Right renal pelvis (tissue), 4 donors: ENCODE measurements around the gene PLD6. TPM values are rescaled to one million over a fixed set of nuclear protein-coding genes. Genes with fewer than 3 reads are reported as not detected.
A peak's percentile ranks its signal among the peaks of the same experiment; 100 is the strongest.

Experiments used
- DNase-seq, 4 donors: peaks; one replicate each; pipeline ENCODE4 v3.0.0-alpha.2; 2013; ENCODE audit warnings: low read depth in 4 of 4, low spot score in 3 of 4, missing footprints in 1 of 4
- polyA plus RNA-seq, 4 donors: library from polyadenylated mRNA; unstranded; fragments of 120-200 nt; gene quantifications; one replicate each; pipeline ENCODE4 v1.2.1, GENCODE V29; 2013; ENCODE audit not compliant: insufficient read length in 4 of 4

The PLD6 gene
- polyA plus RNA-seq, 4 donors, result 3.6 to 4.3 (median 3.9) TPM

DNA sequence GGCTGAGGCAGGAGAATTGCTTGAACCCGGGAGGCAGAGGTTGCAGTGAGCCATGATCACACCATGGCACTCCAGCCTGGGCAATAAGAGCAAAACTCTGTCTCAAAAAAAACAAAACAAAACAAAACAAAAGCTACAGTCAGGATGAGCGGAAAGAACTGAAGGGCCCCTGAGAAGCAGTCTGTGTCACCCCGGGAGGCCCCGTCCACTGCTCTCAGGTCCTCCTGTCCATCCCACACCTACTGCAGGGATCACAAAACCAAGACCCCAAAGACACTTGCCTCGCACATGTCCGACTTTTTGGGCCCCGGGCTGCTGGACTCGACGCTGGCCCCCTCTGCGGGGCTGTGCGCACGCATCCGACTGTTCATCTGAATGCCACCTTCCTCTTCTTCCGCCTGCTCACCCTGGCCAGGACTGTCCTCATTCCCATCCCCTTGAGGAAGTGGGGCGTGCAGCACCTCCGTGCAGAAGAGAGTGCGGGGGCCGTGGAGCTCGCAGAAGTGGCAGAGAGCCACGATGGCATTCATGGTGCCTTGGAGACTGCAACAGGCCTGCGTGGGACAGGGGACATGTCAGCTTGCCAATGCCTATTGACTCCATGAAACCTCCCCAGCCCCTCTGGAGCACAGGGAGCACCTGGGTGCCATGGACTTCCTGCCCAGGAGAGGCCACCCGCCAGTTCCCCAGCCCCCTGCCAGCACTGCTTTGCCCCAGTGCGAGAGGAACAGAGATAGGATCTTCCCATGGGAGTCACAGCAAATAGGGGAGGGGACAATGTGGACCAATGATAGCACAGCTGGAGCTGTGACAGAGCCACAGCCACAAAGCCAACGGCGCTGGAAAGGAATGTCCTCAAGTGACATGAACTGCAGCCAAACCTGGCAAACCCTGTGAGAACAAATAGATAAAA, 21.7 kb upstream of the PLD6 start:
- no peak for DNase-seq

DNA sequence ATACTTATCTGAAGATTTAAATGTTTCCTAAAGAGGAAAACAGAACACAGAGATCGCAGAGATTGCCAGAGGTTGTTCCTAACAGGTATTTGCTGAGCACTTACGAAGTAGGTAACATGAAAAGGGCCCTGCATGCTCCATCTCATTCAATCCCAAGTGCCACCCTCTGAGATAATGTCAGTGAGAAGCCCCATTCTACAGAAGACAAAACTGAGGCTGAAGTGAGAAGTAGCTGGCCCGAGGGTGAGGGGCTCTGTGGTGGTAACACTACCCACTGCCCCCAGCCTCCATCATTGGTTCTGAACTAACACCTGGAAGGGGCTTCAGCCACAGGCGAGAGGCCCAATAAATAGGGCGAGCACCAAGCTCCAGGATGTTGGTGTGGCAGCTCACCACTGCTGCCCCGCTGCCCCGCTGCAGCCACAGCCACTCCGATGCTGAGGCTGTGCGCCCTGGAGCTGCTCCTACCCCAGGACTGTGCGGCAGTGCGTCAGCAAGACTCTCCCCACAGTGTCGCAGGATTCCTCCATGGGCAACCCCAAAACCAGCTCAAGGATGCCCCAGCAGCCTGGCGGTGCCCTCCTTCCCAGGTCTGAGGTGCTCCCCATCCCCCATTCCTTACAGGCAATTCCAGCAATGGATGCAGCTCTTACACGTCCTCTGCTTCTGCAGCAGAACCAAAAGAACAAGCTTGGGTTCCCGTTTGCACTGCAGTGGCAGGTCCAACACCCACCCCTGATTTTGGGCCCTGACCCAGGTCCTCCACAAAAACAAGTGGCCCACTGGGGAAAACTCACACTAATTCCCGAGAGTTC, 20.5 kb upstream of the PLD6 start:
- no peak for DNase-seq

DNA sequence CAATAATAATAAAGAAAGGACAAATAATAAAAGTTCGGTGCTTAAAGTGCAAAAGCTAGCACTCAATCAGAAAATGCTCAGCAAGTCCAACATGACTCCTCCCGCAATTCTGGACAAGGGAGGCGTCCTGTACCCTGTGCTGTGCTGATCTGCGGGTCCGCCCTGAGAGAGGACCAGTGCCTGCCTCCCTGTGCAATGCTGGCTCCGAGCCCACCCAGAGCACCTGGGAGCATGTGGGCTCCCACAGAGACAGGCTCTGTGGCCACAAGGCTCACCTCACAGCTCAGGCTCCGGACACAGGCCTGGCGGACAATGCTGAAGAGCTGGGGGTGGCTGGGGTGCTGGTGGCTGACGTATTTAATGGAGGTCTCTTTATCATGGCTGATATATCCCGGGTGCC, 19.8 kb upstream of the PLD6 start:
- no peak for DNase-seq

DNA sequence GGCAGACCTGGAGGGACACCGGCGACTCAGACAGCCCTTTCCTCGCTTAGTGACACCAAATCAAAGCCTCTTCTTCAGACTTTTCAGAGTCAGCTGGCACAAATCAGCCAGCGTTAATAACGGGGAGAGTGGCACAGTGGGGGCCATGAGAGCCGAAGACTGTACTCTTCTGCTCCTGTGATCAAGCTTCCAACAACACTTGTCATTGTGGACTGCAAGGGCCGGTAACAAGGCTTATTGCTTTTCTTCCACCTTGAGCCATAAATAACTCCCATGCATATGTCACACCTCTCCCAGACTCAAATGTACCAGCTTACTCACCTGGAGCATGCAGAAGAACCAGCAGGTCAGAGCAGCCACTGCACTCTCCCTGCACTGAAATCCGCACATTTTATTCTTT, 18.0 kb upstream of the PLD6 start:
- DNase-seq, result no peak

DNA sequence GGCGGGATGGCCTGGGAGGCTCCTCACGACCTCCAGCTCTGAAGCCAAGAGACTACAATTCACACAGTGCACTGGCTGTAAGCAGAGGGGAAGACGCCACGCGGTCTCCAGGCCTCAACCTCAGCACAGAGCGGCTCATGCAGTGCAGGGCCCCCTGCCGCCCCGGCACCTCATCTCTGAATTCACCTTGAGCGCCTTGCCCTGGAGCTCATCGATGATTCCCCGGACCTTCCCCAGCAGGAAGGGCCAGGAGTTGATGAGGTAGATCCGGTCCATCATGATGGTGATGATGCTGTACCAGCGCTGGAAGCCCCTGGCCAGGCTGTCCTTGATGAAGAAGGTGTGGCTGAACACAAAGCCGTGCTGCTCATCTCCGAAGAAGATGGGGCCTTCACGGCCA, 17.6 kb upstream of the PLD6 start:
- DNase-seq, result no peak

- no peak for DNase-seq
Measured at GRCh38 chr17:17221329-17221728, 15.2 kb upstream of the PLD6 start.

DNA sequence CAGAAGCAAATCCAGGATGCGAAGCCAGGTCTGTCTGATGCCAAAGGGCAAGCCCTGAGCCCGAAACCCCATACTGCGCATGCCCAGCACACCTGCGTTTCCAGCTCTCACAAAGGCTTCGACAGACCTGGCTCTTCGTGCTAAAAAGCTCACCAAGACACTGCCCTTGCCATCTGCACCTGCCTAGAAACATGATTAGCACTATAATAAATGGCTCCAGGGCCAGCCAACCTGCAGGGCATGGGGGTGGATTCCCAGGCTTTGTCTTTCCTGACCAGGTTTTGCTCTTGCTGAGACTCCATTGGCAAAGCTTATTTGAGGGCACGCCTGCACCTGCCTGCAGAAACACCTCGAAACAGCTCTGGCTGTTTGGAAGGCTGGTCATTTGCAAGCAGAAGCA, 14.4 kb upstream of the PLD6 start:
- no peak for DNase-seq

- DNase-seq, result no peak
Measured at GRCh38 chr17:17217995-17218394, 11.9 kb upstream of the PLD6 start.

- DNase-seq, result no peak
Measured at GRCh38 chr17:17216776-17217175, 10.6 kb upstream of the PLD6 start.

DNA sequence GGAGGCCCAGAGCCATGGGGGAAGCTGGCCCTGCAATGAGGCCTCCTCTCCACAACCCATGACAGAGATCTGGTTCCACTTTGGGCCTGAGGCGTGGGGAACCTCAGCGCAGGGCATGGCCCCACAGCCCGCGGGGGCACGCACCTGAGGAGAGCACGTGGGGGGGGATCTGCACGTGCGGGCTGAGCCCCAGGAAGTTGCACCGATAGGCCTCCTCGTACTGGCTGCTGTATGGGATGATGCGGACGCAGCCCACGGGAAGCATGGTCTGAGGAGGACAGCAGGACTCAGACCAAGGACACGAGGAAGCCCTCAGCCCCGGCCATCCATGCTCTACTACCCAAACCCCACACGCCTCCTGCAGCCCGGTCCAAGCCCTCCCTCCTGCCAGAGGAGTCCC, 10.1 kb upstream of the PLD6 start:
- DNase-seq, result no peak

DNA sequence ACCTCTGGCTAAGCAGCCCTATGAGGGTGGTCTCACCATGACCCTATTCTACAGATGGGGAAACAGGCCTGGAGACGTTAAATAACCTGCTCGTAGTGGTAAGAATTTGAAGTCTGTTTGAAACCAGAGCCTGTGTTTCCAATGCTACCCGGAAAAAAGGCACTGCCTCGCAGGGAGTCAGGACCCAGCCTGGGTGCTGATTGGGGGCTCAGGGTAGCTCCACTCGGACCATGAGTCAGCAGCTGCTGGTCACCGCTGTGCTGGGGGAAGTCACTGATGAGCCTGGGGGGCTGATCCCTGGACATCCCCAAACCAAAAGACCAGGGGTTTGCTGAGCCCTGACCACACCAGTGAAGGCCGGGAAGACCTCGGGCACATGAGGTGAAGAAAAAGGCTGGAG, 9.4 kb upstream of the PLD6 start:
- DNase-seq, result no peak

DNA sequence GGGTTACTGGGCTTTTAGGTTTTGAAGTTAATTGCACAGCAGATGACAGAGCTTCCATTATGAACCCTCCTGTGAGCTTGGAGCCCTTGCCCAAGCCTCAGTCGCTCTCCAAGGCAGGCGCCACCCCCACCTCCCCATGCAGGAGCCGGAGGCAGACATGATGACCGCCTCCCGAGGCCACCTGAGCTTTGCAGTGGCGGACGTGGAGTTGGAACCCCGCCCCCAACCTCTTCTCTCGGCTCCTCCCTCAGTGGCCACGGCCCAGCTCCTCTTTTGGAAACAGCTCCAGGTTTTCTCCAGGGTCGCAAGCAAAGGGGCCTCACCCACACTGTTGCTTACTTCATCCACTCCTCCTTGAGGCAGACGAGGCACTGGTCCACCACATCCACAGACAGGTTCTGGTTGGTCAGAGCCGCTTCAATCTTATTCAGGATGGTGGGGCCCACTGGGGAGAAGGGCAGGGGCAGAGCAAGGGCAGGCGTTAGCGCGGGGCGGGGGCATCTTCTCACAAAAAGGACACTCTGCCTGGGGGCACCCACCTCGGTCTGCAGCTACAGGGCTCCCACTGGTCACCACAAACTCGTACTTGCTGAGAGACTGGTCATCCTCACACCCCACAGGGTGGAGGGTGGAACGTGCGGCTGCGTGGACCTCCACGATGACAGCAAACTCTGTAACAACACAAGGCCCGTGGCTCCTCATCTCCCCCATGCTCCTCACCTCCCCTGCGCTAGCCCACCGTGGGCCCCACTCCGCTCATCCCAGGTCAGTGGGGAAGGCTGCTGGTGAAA, 8.7 kb upstream of the PLD6 start:
- no peak for DNase-seq

DNA sequence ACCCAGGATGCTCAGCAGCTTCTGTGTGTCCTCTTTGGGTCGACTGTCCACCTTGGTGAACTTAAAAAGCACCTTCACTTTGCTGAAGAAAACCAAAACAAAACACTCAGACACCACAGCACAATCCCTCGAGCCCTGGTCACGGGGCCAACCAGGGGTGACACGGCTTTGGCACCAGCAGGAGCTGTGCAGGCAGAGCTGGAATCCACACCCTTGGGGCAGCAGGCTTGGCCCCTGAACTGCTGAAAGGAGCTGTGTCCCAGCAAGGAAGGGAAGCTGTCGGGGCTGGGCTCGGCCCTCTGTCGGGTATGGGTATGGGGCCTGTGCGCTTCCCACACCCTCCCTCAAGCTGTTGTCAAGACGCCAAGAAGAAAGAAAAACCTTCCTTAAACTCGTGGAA, 7.6 kb upstream of the PLD6 start:
- DNase-seq, result no peak

DNA sequence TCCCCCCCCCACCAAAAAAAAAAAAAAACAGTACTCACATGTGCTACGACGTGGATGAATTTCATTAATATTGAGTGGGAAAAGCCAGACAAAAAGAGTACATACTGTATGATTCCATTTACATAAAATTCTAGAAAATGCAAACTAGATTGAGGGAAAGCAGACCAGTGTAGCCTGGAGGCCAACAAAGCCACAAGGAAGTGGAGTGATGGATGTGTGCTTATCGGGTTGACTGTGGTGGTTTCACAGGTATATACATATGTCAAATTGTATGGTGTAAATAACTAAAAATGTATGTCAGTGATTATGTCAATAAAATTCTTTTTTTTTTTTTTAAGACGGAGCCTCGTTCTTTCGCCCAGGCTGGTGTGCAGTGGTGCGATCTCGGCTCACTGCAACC, 1.9 kb upstream of the PLD6 start:
- no peak for DNase-seq

DNA sequence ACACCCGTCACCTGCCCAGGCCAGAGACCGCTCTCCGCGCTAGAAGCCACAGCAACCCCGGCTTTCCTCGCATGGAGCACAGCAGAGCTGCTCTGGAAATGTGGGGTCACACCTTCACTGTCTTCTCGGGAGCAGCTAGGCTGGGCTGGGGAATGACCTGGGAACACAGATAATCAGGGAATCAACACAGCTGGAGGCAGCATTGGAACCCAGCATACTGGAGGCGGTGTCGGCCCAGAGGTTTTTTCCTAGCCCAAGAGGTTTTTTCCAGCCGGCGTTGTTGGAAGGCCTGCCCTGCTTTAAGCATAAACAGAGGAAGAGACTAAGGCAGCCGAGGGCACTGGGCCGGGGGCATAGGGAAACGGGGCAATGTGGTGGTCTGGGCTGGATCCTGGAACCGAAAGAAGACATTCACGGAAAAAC, 791 bp upstream of the PLD6 start:
- no peak for DNase-seq

- peak in 1 of 4 donors; percentile 35 for DNase-seq
Measured at GRCh38 chr17:17205368-17206123, 587 bp downstream of the PLD6 start.

DNA sequence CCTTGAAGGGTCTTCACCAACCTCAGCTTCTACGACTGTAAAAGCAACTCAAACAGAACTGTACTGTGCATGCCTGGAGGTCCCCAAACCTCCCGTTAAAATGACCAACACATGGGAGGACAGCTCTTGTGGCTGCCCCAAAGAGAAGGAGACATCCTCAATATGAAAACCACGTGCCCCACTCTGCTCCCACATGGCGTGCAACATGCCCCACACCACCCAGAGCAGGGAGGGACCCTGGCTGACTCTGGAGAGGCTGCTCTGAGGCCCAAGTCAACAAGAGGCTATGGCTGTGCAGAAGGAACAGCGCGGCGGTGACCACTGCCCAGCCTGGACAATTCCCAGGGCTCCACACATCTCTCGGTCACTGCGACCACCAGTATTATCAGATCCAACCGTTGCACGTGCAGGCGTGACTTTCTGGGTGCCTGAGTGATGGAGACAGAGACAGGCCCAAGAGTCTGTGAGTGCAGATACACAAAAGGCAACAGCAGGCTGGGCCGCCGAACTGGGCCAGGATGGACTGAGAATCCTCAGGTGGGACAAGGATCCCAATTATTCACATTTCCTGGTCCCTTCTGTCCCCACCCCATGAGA, 1.4 kb downstream of the PLD6 start:
- no peak for DNase-seq

DNA sequence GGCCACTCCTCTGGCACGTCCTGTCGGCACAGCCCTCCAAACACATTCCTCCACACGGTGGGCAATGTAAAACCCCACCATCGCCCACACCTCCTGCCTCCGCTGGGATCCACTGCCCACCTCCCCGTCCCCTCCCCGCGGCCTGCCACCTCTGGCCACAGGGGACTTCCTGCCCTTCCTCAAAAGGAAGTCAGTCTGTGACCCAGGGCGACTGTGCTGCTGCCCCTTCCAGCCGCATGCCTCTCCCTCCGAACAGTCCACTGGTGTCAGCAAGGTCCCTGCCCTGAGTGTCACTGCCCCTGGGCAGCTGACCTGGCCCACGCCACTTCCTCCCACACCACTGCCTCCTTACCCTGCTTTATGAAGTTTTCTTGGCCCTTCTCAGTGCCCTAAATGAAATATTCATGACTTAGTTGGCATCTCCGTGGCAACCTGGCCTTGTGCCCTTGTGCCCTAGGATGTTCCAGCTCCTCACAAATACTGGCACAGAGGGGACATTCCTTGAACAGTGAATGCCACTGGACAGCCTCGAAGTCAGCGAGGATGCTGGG, 2.0 kb downstream of the PLD6 start:
- DNase-seq, result no peak

GRCh38 chr17:17203173-17203730, 2.9 kb downstream of the PLD6 start:
- DNase-seq, result no peak
